Muscle of back (tissue), 11 donors: Measurements from ENCODE around the gene PDIA5. TPM values are rescaled to one million over a fixed set of nuclear protein-coding genes. Genes with fewer than 3 reads are reported as not detected.
"Not testable (repeated sequence)": the region's sequence is repeated elsewhere in the genome, so short reads cannot be mapped to it uniquely, and the experiment has no call there.

Experiments
- DNase-seq, 3 donors: peaks; one replicate each; pipeline versions ENCODE4 v3.0.0 to v3.0.0-alpha.2; 2013
- polyA plus RNA-seq, 10 donors: library from polyadenylated mRNA; unstranded; fragments of 120-200 nt; gene quantifications; one replicate each; pipeline ENCODE4 v1.2.1, GENCODE V29; 2013; ENCODE audit not compliant: insufficient read length in 10 of 10

PDIA5 gene
- polyA plus RNA-seq, 10 donors, result 18.4 to 29.2 (median 25.1) TPM

- DNase-seq, result no peak
Measured at GRCh38 chr3:123147754-123148535, 81.1 kb downstream of the PDIA5 start.

GRCh38 chr3:123148772-123149171, 81.9 kb downstream of the PDIA5 start:
- DNase-seq, result no peak

- DNase-seq, result no peak
Measured at GRCh38 chr3:123149525-123149924, 82.7 kb downstream of the PDIA5 start.

- DNase-seq, result no peak
Measured at GRCh38 chr3:123150449-123151215, 83.8 kb downstream of the PDIA5 start.

- DNase-seq, result no peak
Measured at GRCh38 chr3:123151251-123151705, 84.5 kb downstream of the PDIA5 start.

- DNase-seq, result not testable (repeated sequence)
Measured at GRCh38 chr3:123151853-123152420, 85.1 kb downstream of the PDIA5 start.

GRCh38 chr3:123152687-123153086, 85.9 kb downstream of the PDIA5 start:
- no peak for DNase-seq

- no peak for DNase-seq
Measured at GRCh38 chr3:123153125-123154019, 86.5 kb downstream of the PDIA5 start.

GRCh38 chr3:123154020-123154985, 87.5 kb downstream of the PDIA5 start:
- DNase-seq, result no peak

GRCh38 chr3:123155471-123156011, 88.7 kb downstream of the PDIA5 start:
- no peak for DNase-seq

- DNase-seq, result no peak
Measured at GRCh38 chr3:123156276-123156995, 89.6 kb downstream of the PDIA5 start.

- no peak for DNase-seq
Measured at GRCh38 chr3:123157209-123157597, 90.4 kb downstream of the PDIA5 start.

GRCh38 chr3:123157598-123158287, 90.9 kb downstream of the PDIA5 start:
- no peak for DNase-seq

- DNase-seq, result no peak
Measured at GRCh38 chr3:123158330-123158729, 91.5 kb downstream of the PDIA5 start.

- peak in 1 of 3 donors; percentile 36 for DNase-seq
Measured at GRCh38 chr3:123158899-123159390, 92.1 kb downstream of the PDIA5 start.

- DNase-seq, result no peak
Measured at GRCh38 chr3:123159926-123160635, 93.3 kb downstream of the PDIA5 start.

GRCh38 chr3:123161167-123161566, 94.3 kb downstream of the PDIA5 start:
- DNase-seq, result no peak

- DNase-seq, result peak in 2 of 3 donors; percentile 51 to 64
Measured at GRCh38 chr3:123163141-123163540, 96.3 kb downstream of the PDIA5 start.
